ENCODE results near the gene MT3.
"Not testable (repeated sequence)": the region's sequence is repeated elsewhere in the genome, so short reads cannot be mapped to it uniquely, and the experiment has no call there.

The MT3 gene

GRCh38 chr16:56580391-56581048, 8.8 kb upstream of the MT3 start:
- no peak for DNase-seq

- DNase-seq = not testable (repeated sequence)
Measured at GRCh38 chr16:56582911-56583310, 6.4 kb upstream of the MT3 start.

GRCh38 chr16:56583351-56584168, 5.8 kb upstream of the MT3 start:
- no peak for DNase-seq

GRCh38 chr16:56584276-56584675, 5.1 kb upstream of the MT3 start:
- no peak for DNase-seq

GRCh38 chr16:56588781-56589140, 567 bp upstream of the MT3 start:
- DNase-seq = no peak

GRCh38 chr16:56591377-56592060, 2.2 kb downstream of the MT3 start:
- DNase-seq = no peak

GRCh38 chr16:56593573-56594291, 4.4 kb downstream of the MT3 start:
- no peak for DNase-seq

GRCh38 chr16:56594292-56594619, 4.9 kb downstream of the MT3 start:
- DNase-seq = no peak

GRCh38 chr16:56600398-56600999, 11.2 kb downstream of the MT3 start:
- DNase-seq = peak; percentile 25

GRCh38 chr16:56601325-56601724, 12.0 kb downstream of the MT3 start:
- no peak for DNase-seq

GRCh38 chr16:56603589-56603988, 14.3 kb downstream of the MT3 start:
- DNase-seq = no peak

GRCh38 chr16:56604966-56605365, 15.6 kb downstream of the MT3 start:
- no peak for DNase-seq

GRCh38 chr16:56605475-56605874, 16.1 kb downstream of the MT3 start:
- no peak for DNase-seq

GRCh38 chr16:56606071-56606475, 16.7 kb downstream of the MT3 start:
- no peak for DNase-seq

GRCh38 chr16:56606476-56607108, 17.3 kb downstream of the MT3 start:
- no peak for DNase-seq

GRCh38 chr16:56607109-56607618, 17.8 kb downstream of the MT3 start:
- no peak for DNase-seq

GRCh38 chr16:56607675-56608042, 18.3 kb downstream of the MT3 start:
- DNase-seq = no peak

- peak; percentile 93 for DNase-seq
Measured at GRCh38 chr16:56608043-56608875, 18.9 kb downstream of the MT3 start, which contains the start of gene MT2A. Gene MT2A (plus strand): TSS chr16:56608584. CDS start chr16:56608656, 72 bp downstream.

- no peak for DNase-seq
Measured at GRCh38 chr16:56608876-56609462, 19.6 kb downstream of the MT3 start.

- peak; percentile 82 for DNase-seq
Measured at GRCh38 chr16:56609463-56609921, 20.2 kb downstream of the MT3 start.

Measured in stimulated activated CD4-positive, alpha-beta T cell treated with anti-CD3 and anti-CD28 coated beads, Interleukin-1b, Interleukin-23, amount 100 ng/mL, for 48 hours (primary cell).